22Rv1 (cell line): ENCODE results near the gene TIMM29.

Experiments
- H3K27ac ChIP-seq: fragments of 450-650 bp; 2 replicates; pipeline ENCODE4 v1.5.1; 2017
- CTCF ChIP-seq: fragments of 450-650 bp; IDR thresholded peaks from 2 replicates; pipeline ENCODE4 v1.5.1; 2017; ENCODE audit warnings: mild to moderate bottlenecking
- ZFX ChIP-seq: fragments of 450-650 bp; IDR thresholded peaks from 2 replicates; pipeline ENCODE4 v1.6.1; 2017; ENCODE audit warnings: antibody characterized with exemption, borderline replicate concordance

TIMM29 gene

GRCh38 chr19:10888421-10888866 is 40.2 kb upstream of the TIMM29 start:
- no peak overlapping the region for H3K27ac ChIP-seq
- TF ChIP-seq CTCF (no peak), ZFX (no peak)

GRCh38 chr19:10889880-10890279 is 38.7 kb upstream of the TIMM29 start:
- H3K27ac ChIP-seq: no peak overlapping the region
- TF ChIP-seq CTCF: no peak
- no peak for TF ChIP-seq ZFX

GRCh38 chr19:10891405-10892086 is 37.1 kb upstream of the TIMM29 start:
- TF ChIP-seq ZFX (no peak), CTCF (no peak)
- H3K27ac ChIP-seq: no peak overlapping the region

GRCh38 chr19:10892256-10892655 is 36.4 kb upstream of the TIMM29 start:
- no peak overlapping the region for H3K27ac ChIP-seq
- TF ChIP-seq ZFX (no peak), CTCF (no peak)

- TF ChIP-seq ZFX (no peak), CTCF (no peak)
- H3K27ac ChIP-seq: no peak overlapping the region
These were observed 33.7 kb upstream of the TIMM29 start for GRCh38 chr19:10894911-10895213.

GRCh38 chr19:10895363-10895762 is 33.2 kb upstream of the TIMM29 start:
- no peak overlapping the region; the same call in 1 of the 2 replicates for H3K27ac ChIP-seq
- TF ChIP-seq ZFX (no peak), CTCF (no peak)

- TF ChIP-seq ZFX (no peak), CTCF (peak; percentile 36)
- H3K27ac ChIP-seq: peak overlapping the region; percentile 66
These were observed 32.7 kb upstream of the TIMM29 start for GRCh38 chr19:10895920-10896319.
